Lower leg skin (tissue), 4 donors: ENCODE results near the gene C2CD5. TPM values are rescaled to one million over a fixed set of nuclear protein-coding genes. Genes with fewer than 3 reads are reported as not detected.

Experiments
- DNase-seq, 2 donors: peaks; one replicate each; pipeline ENCODE4 v3.0.0-alpha.2; 2019; ENCODE audit warnings: low spot score in 2 of 2
- H3K4me3 ChIP-seq: fragments of 200-600 bp; sonication (generic); 2 replicates; pipeline ENCODE4 v1.5.1; 2017; ENCODE audit warnings: mild to moderate bottlenecking, low read depth; ENCODE audit not compliant: poor library complexity, severe bottlenecking
- POLR2A ChIP-seq, 2 donors: fragments of 450-650 bp; IDR thresholded peaks; one replicate each; pipeline ENCODE4 v1.6.1; 2016 to 2017; ENCODE audit warnings: antibody characterized with exemption in 2 of 2, mild to moderate bottlenecking in 1 of 2, moderate library complexity in 1 of 2
- WGBS, 2 donors: methylation state at CpG; one replicate each; pipeline ENCODE4 v1.1.5; 2018; 5-methylcytosine and 5-hydroxymethylcytosine counted together
- intact Hi-C: fragments of 100-400 bp; cut with DNase I; formaldehyde crosslinking; loops from one replicate; pipeline ENCODE4 v1.15.0; 2023; ENCODE audit warnings: low total_unique reads
- total RNA-seq, 4 donors: library from RNA; depleted of rRNA; stranded (reverse); fragments of >200 nt; gene quantifications; one replicate each; pipeline ENCODE4 v1.1.0, GENCODE V29; 2016
- TF ChIP-seq, protein P1 (sequence below), 3 donors: fragments of 450-650 bp; IDR thresholded peaks; one replicate each; pipeline ENCODE4 v1.5.1; 2016; ENCODE audit warnings: antibody characterized with exemption in 3 of 3, mild to moderate bottlenecking in 3 of 3, moderate library complexity in 2 of 3

Gene C2CD5
- total RNA-seq, 4 donors from 2014 or later, result 19.3 to 22.6 (median 19.9) TPM

DNA sequence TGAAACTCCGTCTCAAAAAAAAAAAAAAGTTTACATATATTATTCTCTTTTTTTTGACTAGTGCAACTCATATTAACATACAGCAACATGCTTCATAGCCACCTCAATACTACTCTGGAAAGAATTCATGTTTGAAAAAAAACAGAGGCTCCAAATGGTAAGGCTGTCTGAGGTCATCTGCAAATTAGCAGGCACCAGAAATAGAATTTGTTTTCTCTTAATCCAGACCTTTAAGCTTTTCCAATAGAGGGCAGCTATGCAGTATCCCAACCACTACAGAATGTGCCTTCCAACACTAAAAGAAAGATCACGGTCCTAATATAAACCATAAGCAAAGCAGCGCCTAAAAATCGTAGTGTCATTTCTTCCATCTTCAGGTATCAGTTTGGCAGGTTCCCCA lies 12.0 kb downstream of the C2CD5 start:
- H3K4me3 ChIP-seq, result no peak overlapping the region
- 95% methylated on average over 4 of the region's 4 CpGs for WGBS, 2 donors
- intact Hi-C loops, result no loop called here
- no peak for DNase-seq
- TF ChIP-seq, protein P1, sequence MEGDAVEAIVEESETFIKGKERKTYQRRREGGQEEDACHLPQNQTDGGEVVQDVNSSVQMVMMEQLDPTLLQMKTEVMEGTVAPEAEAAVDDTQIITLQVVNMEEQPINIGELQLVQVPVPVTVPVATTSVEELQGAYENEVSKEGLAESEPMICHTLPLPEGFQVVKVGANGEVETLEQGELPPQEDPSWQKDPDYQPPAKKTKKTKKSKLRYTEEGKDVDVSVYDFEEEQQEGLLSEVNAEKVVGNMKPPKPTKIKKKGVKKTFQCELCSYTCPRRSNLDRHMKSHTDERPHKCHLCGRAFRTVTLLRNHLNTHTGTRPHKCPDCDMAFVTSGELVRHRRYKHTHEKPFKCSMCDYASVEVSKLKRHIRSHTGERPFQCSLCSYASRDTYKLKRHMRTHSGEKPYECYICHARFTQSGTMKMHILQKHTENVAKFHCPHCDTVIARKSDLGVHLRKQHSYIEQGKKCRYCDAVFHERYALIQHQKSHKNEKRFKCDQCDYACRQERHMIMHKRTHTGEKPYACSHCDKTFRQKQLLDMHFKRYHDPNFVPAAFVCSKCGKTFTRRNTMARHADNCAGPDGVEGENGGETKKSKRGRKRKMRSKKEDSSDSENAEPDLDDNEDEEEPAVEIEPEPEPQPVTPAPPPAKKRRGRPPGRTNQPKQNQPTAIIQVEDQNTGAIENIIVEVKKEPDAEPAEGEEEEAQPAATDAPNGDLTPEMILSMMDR (IDR thresholded peaks at IDR 0.05), result no peak
- TF ChIP-seq POLR2A (IDR thresholded peaks at IDR 0.05), result no peak

DNA sequence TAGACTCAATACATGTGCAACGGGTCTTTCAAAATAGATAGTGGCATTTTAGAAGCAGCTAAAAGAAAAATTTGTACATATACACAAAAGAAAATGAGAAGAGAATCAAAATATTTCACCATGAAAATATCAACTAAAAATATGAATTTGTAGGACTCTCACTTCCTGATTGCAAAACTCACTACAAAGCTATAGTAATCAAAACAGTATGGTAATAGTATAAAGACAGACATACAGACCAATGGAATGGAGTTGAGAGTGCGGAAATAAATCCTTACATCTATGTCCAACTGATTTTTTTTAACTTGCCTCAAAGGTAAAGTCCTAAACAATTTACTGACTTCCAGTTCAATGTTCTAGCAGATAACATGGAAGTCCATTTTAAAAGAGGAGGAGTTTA lies 13.1 kb downstream of the C2CD5 start:
- WGBS, 2 donors, result 97 to 100% methylated on average over 2 of the region's 2 CpGs
- no peak overlapping the region for H3K4me3 ChIP-seq
- TF ChIP-seq, protein P1 (IDR thresholded peaks at IDR 0.05), result no peak
- no peak for TF ChIP-seq POLR2A (IDR thresholded peaks at IDR 0.05)
- intact Hi-C loops, result no loop called here
- DNase-seq, result no peak

DNA sequence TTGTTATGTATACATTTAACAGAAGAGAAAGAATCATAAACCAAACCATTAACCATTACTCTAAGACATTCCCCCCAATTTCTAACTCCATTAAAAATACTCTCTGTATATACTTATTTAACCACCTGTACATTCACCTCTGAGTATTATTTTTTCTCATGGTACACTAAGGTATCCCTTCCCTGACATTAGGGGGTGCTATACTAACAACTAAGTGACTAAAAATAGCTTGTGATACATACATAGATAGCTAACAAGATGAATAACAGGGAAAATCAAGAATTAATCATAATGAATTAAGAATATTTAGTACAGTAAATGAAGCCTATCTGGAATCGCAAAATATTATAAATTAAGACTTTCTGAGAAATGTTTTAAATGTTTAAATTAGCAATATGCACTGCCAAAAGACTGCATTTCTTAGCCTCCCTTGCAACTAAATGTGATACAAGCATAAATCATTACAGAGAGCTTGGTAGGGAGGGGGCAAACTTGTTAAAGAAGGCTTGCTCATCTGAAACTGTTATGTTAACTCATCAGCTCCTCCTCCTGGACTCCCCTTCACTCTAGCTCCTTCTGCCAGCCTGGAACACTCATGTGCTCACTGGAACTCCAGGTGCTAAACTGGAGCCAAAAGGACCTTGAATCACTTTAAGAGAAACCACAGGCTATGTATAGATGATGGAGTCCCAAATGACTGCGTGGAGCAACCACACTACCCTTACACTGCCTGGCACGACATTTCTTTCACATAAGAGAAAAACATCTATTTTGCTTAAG lies 14.9 kb downstream of the C2CD5 start:
- intact Hi-C loops, result no loop called here
- no peak for TF ChIP-seq POLR2A (IDR thresholded peaks at IDR 0.05)
- 85 to 93% methylated on average over 3 of the region's 3 CpGs for WGBS, 2 donors
- DNase-seq, result no peak
- H3K4me3 ChIP-seq, result no peak overlapping the region

DNA sequence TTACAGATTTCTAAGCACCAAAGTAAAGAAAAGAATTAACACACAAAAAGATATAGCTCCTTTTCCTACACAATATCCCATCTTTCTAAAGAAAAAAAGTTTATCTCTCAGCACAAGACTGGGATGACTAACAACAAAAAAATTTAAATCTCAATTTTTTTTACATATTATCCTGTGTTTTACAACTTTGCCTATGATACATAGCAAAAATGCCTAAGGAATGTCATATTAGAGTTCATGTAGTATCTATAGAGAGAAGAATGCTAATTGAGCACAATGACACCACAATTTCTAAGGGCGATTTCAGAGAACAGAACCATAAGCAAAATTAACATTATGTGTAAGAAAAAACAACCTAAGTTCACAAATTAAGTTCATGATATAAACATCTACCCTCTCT lies 16.3 kb downstream of the C2CD5 start:
- no peak for DNase-seq
- H3K4me3 ChIP-seq, result no peak overlapping the region
- no peak for TF ChIP-seq POLR2A (IDR thresholded peaks at IDR 0.05)
- TF ChIP-seq, protein P1 (IDR thresholded peaks at IDR 0.05), result no peak
- intact Hi-C loops, result no loop called here
- 94 to 95% methylated on average over 1 of the region's 1 CpG for WGBS, 2 donors

DNA sequence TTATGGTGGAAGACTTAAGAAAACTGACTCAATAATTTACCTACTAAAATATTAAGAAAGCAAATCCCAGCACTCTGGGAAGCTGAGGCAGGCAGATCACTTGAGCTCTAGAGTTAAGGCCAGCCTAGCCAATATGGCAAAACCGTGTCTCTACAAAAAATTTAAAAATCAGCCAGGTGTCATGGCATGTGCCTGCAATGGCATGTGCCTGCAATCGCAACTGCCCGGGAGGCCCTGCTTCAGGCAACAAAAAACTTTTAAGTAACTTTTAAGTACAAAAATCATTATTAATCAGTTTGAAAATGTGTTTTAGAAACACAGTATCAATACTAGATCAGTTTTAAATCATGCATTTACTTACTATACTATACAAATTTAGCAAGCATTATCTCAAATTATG lies 17.5 kb downstream of the C2CD5 start:
- no peak overlapping the region for H3K4me3 ChIP-seq

DNA sequence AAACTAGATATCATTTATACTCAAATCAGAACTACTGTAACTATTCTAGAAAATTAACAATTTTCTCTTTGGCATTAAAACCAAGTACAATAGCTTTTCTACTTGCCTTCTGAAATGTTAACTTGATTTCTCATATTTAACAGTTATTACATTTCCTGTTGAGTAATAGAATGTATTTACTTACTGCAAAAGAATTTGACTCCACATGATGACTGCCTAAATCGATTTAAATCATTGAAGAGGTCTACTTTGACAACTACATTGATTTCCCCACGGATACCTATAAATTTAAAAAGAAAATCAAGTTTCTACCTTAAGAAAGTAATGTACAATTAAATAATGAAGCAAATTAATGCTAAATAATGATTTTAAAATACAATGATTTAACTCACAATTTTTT lies 18.9 kb downstream of the C2CD5 start:
- intact Hi-C loops, result no loop called here
- TF ChIP-seq, protein P1 (IDR thresholded peaks at IDR 0.05), result no peak
- TF ChIP-seq POLR2A (IDR thresholded peaks at IDR 0.05), result no peak
- 87 to 91% methylated on average over 2 of the region's 2 CpGs for WGBS, 2 donors
- H3K4me3 ChIP-seq, result no peak overlapping the region
- DNase-seq, result no peak

More for the DNA sequence above, 17.5 kb downstream of the C2CD5 start:
- no peak for DNase-seq
- 79 to 85% methylated on average over 3 of the region's 3 CpGs for WGBS, 2 donors
- TF ChIP-seq POLR2A (IDR thresholded peaks at IDR 0.05), result no peak
- TF ChIP-seq, protein P1 (IDR thresholded peaks at IDR 0.05), result no peak
- intact Hi-C loops, result no loop called here
